Left ventricle myocardium inferior (tissue), 1 donor: Measurements from ENCODE around the gene SMIM24. TPM values are rescaled to one million over a fixed set of nuclear protein-coding genes. Genes with fewer than 3 reads are reported as not detected.
A peak's percentile ranks its signal among the peaks of the same experiment; 100 is the strongest.
"Not testable (repeated sequence)": the region's sequence is repeated elsewhere in the genome, so short reads cannot be mapped to it uniquely, and the experiment has no call there.

Experiments used
- DNase-seq: peaks from one replicate; pipeline ENCODE4 v3.0.0-alpha.2; 2020
- H3K27ac ChIP-seq: fragments of 200-600 bp; replicated peaks from 2 replicates; pipeline ENCODE4 v1.8.0; 2021
- H3K27me3 ChIP-seq: fragments of 200-600 bp; 2 replicates; pipeline ENCODE4 v1.8.0; 2021; ENCODE audit warnings: low read depth
- H3K36me3 ChIP-seq: fragments of 200-600 bp; 2 replicates; pipeline ENCODE4 v1.8.0; 2021
- H3K4me1 ChIP-seq: fragments of 200-600 bp; 2 replicates; pipeline ENCODE4 v1.8.0; 2021
- H3K4me3 ChIP-seq: fragments of 200-600 bp; 2 replicates; pipeline ENCODE4 v1.8.0; 2021; ENCODE audit warnings: mild to moderate bottlenecking, moderate library complexity
- H3K9me3 ChIP-seq: fragments of 200-600 bp; replicated peaks from 2 replicates; pipeline ENCODE4 v1.8.0; 2021
- CTCF ChIP-seq: fragments of 200-600 bp; IDR thresholded peaks from 2 replicates; pipeline ENCODE4 v1.8.0; 2021; ENCODE audit warnings: antibody characterized with exemption, mild to moderate bottlenecking, borderline replicate concordance
- intact Hi-C: fragments of 100-400 bp; cut with micrococcal nuclease; formaldehyde crosslinking; loops from one replicate; pipeline ENCODE4 v1.11.0; 2022
- total RNA-seq: library from RNA; stranded (reverse); fragmentation: NEBNext Ultra II Directional; extraction: Animal tissue kit (Norgen Biotek cat#: 25700); gene quantifications from one replicate; pipeline ENCODE4 v1.2.1, GENCODE V29; 2021
- donor health status: DM: no; HTN: yes; CAD: no; lungs with severe emphysema.

SMIM24 gene
- total RNA-seq, 1 donor from 2014 or later, result not detected

- Histone ChIP-seq H3K4me3 (no peak overlapping the region), H3K27me3 (no peaks in the 10 kb centered on the region), H3K4me1 (peaks cover 21% of the 10 kb centered on the region), H3K9me3 (no peaks in the 10 kb centered on the region), H3K36me3 (peaks cover 85% of the 10 kb centered on the region), H3K27ac (peak overlapping the region; percentile 84)
- intact Hi-C loops, result no loop called here
- no peak for DNase-seq
- TF ChIP-seq CTCF, result no peak
These were observed 28.9 kb downstream of the SMIM24 start for GRCh38 chr19:3451451-3451866.

GRCh38 chr19:3450796-3451411 lies 29.4 kb downstream of the SMIM24 start:
- Histone ChIP-seq H3K4me1 (peaks cover 22% of the 10 kb centered on the region), H3K4me3 (no peak overlapping the region), H3K36me3 (peaks cover 83% of the 10 kb centered on the region), H3K27ac (peak overlapping the region; percentile 84), H3K27me3 (no peaks in the 10 kb centered on the region), H3K9me3 (no peaks in the 10 kb centered on the region)
- DNase-seq, result peak; percentile 65
- intact Hi-C loops, result no loop called here
- no peak for TF ChIP-seq CTCF

DNA sequence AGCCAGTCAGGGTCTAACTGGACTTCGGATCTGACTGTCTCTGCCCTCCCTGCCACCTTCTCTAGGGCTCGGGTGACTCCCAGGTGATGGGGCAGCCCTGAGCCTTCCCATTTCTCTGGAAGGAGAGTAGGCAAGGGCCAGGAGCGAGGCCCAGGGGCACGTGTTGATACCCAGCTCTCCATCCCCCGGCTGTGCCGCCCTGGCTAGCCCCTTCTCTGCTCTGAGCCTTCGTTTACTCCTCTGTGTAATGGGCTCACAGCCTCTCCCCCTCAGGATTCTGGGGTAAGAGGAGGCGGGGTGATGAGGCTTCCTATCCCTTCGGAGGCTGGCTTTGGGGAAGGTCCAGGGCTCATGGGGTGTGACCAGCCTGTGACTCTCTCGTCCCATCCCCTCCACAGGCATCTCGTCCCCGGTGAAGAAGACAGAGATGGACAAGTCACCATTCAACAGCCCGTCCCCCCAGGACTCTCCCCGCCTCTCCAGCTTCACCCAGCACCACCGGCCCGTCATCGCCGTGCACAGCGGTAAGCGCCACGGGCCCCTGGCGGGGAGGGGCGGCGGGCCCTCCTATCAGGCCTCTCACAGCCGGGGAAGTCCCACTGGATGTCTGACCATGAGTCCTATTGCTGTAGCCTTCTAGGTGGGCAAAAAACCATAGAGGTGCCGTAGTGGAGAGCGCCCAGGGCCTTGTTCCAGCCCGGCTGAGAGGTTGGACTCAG lies 31.6 kb downstream of the SMIM24 start:
- Histone ChIP-seq H3K36me3 (peaks cover 73% of the 10 kb centered on the region), H3K4me1 (peaks cover 44% of the 10 kb centered on the region), H3K27ac (no peak overlapping the region), H3K27me3 (no peaks in the 10 kb centered on the region), H3K9me3 (no peaks in the 10 kb centered on the region), H3K4me3 (no peak overlapping the region)
- no peak for DNase-seq
- no peak for TF ChIP-seq CTCF
- intact Hi-C loops, result no loop called here

GRCh38 chr19:3446657-3447056 lies 33.7 kb downstream of the SMIM24 start:
- intact Hi-C loops, H3K27me3 ChIP-seq, H3K4me3 ChIP-seq, DNase-seq, H3K9me3 ChIP-seq: not testable (repeated sequence)
- Histone ChIP-seq H3K27ac (peak overlapping the region; percentile 89), H3K4me1 (peaks cover 63% of the 10 kb centered on the region), H3K36me3 (peaks cover 54% of the 10 kb centered on the region)

DNA sequence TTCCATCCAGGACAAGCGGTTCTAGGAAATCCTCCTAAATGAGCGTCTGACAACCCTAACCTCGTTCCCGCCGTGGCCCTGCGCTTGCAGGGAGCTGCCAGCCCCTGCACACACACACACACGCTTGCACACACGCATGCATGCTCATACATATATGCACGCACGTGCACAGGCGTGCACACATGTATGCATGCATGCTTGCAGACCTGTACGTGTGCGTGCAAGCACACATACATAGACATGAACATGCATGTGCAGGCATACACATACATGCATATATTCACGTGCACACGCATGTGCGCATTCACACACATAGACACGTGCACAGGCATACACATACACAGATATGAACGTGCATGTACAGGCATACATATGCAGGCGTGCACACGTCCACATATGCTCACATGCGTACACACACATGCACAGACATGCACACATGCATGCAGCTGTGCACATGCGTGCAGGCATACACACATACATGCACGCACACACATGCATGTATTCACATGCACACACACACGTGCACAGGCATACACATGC lies 35.6 kb downstream of the SMIM24 start:
- TF ChIP-seq CTCF, result no peak
- peaks cover 62% of the 10 kb centered on the region for H3K4me1 ChIP-seq
- peak overlapping the region; percentile 32 for H3K4me3 ChIP-seq
- peak overlapping the region; percentile 89 for H3K27ac ChIP-seq
- no peak for DNase-seq
- H3K36me3 ChIP-seq, result peaks cover 48% of the 10 kb centered on the region
- H3K27me3 ChIP-seq, result no peaks in the 10 kb centered on the region
- intact Hi-C loops, result no loop called here
- no peaks in the 10 kb centered on the region for H3K9me3 ChIP-seq
